HG03139 (cell line): ENCODE measurements around the gene CCDC34.

Source experiments
- ATAC-seq: cut with Tn5 transposase; IDR thresholded peaks from one replicate; pipeline ENCODE4 v1.9.1; 2021; ENCODE audit not compliant: unreplicated experiment

The CCDC34 gene, protein sequence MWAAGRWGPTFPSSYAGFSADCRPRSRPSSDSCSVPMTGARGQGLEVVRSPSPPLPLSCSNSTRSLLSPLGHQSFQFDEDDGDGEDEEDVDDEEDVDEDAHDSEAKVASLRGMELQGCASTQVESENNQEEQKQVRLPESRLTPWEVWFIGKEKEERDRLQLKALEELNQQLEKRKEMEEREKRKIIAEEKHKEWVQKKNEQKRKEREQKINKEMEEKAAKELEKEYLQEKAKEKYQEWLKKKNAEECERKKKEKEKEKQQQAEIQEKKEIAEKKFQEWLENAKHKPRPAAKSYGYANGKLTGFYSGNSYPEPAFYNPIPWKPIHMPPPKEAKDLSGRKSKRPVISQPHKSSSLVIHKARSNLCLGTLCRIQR

DNA sequence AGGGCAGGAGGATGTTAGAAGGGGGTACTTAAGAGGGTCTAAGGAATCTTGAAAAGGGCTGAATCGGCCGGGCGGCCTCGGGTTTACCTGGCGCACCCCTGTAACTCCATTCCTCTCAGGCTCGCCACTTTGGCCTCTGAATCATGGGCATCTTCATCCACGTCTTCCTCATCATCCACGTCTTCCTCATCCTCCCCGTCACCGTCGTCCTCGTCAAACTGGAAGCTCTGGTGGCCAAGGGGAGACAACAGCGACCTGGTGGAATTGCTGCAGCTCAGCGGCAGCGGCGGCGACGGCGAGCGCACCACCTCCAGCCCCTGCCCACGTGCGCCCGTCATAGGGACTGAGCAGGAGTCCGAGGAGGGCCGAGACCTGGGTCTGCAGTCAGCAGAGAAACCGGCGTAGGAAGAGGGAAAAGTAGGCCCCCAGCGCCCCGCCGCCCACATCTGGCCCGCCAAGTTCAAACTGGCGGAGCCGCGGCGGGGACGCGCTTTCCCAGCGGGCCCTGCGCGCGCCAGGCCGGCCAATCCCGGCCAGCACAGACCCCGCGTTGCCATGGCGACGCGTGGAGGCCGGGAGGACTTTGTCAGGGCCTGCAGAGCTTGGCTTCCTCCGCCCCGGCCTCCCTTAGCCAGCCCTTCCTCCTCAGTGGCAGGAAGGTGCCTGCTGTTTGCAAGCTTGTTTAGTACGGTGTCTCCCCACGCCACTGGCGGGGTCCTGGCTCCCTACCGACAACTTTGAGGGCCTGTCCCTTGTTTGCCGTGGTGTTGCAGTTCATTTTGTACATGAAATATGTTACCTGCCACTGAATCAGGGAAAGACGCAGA is at the start of gene CCDC34:
Gene CCDC34 (minus strand): TSS at position 467 of the 827 bp plus-strand sequence. CDS start 21 bp downstream, at position 446.
- peak; percentile 100 for ATAC-seq

DNA sequence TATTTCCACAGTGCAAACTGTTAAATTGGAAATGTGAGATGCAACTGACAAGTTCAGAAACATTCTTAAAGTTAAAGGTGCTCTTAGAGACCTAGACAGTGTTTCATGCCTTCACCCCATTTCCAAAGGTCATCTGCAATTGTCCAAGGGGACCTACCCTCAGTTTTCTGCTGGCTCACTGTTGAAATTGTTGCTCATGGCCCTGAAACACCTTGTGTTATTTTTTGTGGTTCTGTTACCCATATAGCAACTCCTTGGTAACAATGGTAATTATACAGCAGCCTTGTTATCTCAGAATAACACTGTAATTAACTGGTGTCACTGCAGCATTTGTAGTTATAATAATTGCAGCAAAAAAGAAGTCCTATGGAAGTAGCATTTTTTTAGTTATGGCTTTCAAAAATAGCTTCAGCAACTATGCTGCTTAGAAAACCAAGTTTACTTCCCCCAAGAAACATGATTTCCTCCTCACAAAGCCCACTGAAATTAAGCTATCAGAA is 49.2 kb upstream of the CCDC34 start:
- ATAC-seq = no peak

DNA sequence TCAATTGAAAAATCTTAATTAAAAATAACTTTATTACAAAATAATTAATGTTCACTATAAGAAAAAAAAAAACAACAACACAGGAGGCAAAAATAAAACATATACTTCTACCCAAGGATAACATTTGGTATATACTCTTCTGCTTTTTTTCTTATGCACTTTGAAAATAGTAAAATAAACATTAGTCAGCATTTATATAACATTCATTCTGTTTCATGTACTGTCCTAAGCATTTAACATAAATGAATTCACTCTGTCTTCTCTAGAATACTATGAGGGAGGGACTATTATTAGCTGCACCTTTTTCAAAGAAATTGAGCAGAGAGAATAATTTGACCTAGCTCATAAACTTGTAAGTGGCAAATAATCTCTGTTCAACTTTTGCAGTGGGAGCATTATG is 48.3 kb upstream of the CCDC34 start:
- no peak for ATAC-seq

DNA sequence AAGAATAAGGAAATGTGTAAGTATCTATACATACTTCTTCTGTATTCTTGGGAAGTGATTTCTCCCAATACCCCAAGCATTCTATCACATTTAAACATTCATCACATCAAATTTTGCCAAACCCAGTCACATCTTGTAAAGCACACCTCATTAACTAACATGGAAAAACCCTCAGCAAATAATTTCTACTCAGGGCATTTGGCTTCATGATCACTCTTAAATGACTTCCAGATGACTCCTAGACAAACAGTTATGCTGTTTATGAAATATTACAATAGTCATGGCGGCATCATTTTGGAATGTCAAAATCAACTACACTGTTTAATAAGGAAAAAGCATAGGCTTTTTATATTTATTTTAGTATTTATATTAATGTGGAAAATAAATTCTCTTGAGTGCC is 47.3 kb upstream of the CCDC34 start:
- no peak for ATAC-seq

DNA sequence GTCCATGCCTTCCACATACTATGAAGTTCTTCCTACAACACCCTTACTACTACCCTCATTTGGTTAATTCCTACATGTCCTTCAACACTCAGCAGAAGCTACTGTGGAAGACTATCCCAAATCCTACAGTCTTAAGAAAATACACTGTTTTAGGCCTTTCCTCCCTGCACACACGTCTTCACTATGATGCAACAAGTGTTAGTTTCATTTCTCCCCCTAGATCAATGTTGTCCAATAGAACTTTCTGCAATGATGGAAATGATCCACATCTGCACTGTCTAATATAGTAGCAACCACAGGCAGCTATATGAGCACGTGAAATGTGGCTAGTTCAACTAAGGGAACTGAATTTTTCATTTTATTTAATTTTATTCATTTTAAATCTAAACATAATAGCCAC is 46.7 kb upstream of the CCDC34 start:
- ATAC-seq = no peak

DNA sequence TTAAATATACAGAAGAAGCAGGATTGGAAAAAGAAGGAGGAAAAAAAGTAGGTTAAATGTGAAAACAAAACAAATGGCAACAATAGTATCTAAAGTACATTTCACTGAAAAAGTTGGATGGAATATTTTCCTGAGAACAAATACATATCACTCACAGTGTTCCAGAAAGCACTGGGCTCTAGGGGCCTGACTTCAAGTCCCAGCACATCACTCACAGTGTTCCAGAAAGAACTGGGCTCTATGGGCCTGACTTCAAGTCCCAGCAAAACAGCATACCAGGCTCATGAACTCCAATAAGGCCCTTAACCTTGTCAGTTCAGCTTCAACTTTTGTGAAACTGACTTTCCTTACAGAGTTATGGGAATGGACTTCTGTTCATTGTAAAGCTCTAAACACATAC is 46.0 kb upstream of the CCDC34 start:
- no peak for ATAC-seq

DNA sequence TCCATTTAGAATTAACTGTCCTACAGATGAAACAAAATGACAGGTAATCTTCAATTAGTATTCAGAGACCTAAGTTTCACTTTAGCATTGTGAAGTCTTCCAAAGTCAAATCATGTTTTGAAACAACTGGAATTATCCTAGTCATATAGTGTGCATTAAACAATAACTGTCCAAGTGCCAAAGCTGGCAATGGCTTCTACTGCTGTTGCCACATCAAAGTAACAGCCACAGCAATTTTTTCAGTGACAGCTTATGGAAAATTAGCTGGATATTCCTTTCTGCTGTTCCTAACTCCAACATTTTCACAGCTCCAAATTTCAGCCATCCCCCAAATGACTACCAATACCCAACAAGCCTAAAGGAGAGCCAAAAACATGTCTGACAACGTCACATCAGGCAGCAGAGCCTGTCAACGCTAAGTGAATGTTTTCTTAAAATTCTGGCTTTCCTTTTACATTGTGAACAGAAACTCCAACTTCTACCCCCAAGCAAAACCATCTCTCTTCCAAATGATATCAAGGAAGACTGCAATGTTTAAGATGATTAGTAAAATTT is 45.3 kb upstream of the CCDC34 start:
- no peak for ATAC-seq

DNA sequence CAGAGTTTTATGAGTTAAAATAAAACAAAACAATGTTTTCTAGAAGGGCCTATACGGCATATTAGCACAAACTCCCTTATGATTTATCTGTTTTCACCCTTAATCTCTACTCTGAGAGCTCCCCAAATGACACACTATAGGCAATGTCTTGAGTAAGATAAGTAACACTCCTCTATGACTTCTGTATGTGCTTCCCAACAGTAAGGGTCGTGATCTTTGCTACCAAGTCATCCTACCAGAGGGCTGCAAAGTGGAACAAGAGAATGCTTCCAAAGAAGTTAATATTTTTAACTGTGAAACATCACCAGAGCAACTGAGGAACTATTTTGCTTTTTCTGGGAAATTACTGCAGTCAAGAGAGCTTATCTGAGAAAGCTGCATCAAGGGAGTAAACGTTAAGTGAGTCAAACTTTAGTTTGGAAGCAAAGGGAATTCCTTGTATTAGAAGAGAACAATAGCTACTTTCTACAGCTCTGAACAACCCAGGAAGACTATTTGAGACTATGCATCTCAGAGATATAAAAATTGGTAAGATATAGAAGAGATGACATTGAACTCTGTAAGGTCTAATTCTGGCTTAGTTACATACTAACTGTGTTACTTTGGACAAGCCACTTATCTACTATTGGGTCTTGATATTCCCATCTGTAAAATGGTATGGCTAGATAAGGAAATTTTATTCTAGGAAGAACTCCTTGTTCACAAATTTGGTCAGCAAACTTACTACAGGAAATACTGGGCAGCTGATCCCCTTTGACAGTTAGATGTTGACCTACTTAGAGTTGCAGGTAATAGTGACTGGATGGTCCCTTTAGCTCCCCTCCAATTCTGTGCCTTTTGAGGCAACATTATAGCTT is 43.7 kb upstream of the CCDC34 start:
- no peak for ATAC-seq

DNA sequence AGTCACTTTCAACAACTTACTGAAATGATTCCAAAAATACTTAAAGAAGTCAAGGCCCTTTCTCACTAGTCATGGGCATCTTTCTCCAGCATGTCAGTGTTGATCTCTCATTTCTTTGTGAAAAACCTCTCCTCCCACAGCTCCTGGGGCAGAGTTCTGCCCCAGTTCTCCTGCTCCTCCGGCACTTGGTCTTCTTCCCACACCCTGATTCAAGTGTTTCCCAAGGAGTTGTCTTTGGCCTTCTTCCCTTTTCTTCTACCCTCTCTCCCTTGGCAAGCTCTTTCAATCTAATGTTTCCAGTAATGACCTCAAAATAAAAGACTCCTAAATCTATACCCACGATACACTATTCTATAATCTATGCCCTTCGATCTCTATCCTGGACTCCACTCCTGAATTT is 42.1 kb upstream of the CCDC34 start:
- ATAC-seq = no peak

DNA sequence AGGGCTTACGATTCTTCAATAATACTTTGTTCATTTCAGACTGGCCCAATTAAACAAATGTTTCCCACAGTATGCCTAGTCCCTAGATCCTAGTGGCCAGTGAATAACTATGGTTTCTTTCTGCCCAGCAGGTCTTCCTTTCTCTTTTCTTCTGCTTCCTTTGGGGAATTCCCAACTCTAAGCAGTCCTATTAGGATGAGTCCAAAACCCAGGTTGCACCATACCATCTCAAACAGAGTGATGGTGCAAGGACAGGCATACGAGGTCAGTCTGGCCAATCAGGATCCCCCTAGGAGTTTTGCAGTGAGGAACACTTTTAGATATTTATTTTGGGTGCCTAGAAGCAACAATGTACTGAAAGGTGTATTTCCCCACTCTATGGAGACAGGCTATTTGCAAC is 41.4 kb upstream of the CCDC34 start:
- no peak for ATAC-seq

DNA sequence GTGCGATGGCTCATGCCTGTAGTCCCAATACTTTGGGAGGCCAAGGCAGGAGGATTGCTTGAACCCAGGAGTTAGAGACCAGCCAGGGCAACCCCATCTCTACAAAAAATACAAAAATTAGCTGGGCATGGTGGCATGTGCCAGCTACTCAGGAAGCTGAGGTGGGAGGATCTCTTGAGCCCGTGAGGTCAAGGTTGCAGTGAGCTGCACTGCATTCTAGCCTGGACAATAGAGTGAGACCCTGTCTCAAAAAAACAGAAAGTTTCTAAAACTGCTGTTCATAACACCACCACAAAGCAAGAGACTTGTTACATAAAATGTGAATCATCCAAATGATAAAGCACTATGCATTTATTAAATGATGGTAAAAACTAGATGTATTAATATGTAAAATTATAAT is 40.2 kb upstream of the CCDC34 start:
- ATAC-seq = no peak

DNA sequence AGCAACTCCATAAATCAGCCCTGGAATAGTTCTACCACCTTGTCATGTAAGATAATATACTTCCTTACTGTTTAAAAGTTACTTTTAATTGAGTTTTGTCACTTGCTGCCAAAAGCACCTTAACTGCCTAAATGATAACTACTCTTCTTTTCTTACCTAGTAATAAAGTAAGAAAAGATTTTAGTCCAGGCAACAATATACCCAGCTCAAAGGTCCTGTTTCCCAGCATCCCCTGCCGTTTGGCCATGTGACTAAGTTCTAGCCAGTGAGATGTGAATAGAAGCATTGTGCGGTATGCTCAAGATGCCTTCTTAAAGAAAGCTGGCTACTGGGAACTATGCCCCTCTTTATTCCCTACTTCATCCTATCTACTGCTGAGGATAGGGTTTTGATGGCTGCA is 39.4 kb upstream of the CCDC34 start:
- no peak for ATAC-seq

DNA sequence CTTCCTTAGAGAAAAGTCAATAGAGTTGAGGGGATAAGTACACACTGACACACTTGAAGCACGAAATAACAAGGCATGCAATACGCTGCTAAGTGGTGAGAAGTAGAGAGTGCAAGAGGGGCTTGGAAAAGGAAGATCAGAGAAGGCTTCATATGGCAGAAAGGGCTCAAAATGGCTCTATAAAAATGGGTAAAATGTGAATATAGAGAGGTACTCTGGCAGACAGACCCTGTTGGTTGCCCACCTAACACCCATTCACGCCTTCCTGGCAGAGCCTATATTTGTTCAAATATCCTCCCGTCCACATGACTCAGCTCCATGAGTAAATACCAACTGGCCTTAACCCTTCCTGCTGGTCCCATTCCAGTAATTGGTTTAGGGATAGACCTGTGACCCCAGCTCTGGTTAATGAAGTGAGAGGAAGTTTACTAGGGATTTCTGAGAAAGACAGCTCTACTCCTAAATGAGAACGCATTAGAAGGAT is 38.9 kb upstream of the CCDC34 start:
- ATAC-seq = no peak

DNA sequence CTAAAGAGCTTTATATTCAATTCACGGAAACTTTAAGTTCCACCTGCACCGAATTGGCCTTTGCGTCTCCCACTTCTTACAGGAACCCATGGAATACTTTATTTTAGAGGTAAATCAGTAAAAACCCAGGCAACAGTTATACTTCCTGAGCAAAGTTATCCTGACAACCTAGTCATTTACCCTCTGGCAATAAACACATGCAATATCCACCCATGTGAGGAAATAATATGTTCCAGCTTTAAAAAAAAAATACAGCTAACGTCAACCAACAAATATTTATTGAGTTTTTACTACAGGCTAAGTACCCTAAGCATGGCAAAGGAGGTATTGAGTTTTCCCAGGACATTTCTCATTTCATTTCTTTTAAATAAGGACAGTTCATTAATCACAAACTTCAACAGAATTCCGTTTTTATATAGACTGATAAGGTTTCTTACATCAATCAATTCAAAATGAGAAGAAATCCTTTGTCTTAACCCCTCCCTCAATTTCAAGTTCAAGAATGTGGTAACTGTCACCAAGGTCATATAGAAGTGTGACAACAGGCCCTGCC is 38.3 kb upstream of the CCDC34 start:
- no peak for ATAC-seq

DNA sequence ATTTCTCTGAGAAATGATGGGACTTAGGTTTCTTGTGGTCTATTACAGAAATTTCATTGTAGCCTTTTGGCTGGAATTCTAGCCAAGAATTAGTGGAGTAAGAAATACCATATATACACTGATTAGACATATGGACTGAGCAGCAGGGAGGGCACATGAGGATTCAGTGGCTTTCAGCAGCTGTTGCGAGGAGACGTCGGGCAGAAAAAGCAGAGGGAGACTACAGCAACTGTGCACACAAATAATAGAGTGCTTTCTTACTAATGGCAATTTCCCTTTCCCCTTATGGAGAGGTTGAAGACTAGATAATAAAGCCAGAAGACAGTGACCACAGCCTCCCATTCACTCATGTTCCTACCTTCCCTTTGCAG is 35.4 kb upstream of the CCDC34 start:
- no peak for ATAC-seq

DNA sequence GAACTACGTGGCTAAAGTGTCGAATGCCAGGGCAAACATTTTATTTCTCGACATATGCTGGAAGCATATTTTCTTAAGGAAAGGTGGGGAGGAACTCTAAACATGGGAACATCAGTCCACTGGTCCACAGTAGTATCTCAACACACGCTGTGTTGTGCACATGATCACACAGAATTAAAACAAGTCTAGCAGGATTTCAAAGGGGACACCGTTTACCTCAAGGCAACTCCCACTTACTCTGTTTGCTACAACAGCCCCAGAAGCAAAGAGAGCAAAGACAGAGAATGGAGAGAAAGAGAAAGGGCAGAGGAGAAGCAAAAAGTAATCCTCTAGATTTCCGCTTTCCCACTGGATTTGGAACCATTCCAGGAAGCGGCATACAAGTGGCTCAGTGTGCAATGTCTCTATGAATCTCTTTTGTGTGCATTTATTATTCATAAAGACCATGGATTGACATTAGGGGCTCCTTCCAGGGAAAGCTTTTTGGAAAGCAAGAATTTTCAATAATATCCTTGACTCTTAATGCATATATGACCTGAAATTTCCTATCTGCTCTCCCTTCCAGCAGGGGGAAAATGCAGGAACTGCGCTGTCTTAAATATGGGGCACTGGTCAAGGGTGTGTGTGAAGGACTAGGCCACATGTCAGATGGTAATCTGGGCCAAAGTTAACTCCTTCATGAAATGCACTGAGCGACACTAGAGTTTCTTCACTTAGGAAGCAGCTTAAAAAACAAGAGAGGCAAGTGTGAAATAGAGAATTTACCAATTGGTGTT is 34.8 kb upstream of the CCDC34 start:
- no peak for ATAC-seq

DNA sequence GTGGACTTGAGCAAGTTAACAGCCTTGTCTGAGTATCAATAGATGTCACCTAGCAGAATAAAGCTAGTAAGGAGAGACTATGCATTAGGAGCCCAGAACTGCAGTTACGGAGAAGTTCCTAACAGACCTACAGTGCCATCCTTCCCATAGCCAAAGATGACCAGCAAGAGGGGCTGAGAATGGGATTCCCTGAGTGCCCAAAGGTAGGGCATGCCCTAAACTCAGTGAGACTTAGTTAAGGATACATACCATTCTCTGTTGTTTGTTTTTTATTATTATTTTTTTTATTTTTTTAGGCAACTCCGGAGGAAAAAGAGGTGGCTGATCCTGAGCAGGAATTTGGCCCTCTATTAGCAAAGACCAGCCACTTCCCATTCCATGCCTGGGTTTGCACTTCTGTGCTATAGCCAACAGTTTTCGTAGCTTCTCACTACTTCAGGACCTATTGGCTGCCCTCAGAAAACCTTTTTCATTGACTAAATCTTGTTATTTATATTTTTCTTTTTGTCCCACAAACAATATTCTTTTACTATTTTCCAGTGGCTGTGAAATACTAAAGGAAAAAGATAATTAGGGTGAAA is 33.3 kb upstream of the CCDC34 start:
- ATAC-seq = no peak

DNA sequence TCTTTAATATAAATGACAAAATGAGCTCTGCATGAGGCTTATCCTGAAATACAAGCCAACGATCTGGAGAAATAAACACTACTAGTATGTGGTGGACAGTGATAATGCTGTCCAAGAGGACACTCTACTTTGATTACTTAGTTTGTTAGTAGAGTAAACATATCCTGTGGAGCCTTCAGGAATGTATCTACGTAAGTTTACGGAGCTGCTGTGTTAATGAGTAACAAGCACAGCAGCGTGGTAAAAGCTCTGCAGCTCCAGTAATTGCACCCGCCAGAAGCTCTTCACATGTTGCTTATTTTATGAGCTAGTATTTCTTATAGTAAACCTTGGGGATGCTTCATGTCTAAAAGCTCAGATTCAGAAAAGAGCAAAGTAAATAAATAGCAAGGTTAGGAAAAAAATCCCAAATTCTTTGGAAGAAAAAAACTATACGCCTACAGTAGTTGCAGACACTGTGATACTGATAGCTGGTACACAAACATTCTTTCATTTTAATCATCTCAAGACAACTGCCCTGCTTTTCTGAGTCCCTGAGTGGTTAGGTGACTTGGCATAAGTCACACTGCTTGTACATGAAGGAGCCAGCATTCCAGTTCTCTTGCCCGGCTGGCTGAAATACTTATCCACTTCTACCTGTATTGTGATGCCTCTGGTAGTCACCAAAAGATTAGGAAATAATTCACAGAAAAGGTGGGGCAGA is 32.7 kb upstream of the CCDC34 start:
- ATAC-seq = no peak

DNA sequence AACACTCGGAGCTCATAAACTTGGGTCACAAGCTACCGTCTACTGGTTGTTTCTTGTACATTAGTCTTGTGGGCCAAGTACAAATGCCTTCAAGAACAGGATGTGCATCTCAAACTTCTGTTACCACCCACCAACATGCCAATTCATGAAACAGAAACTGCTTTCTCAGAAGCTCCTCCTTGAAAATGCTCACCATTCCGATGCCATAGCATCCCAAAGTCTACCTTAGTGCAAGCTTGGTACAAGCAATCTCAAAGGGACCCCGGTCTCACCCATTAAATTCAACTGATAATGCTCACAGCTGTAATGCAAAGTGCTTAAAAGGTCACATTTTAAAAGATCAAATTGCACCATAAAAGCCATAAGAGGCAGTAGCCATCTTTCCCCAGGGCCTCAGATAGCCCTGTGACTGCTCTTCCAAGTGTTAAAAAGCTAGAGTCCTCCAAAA is 31.8 kb upstream of the CCDC34 start:
- no peak for ATAC-seq
